Activated T-cell treated with anti-CD3 and anti-CD28 coated beads, Interleukin-2, amount 50 U/mL, for 24 hours (primary cell): ENCODE measurements around the gene BAX.

ENCODE experiments used
- DNase-seq: peaks from one replicate; pipeline ENCODE4 v3.0.0-alpha.2; 2020
- H3K27ac Mint-ChIP-seq: 2 replicates; pipeline ENCODE4 v1.8.0; 2020; ENCODE audit warnings: mild to moderate bottlenecking, mixed read lengths
- H3K27me3 Mint-ChIP-seq: 2 replicates; pipeline ENCODE4 v1.8.0; 2020; ENCODE audit warnings: mixed read lengths
- H3K36me3 Mint-ChIP-seq: 2 replicates; pipeline ENCODE4 v1.8.0; 2020; ENCODE audit warnings: low read depth, mixed read lengths
- H3K4me1 Mint-ChIP-seq: 2 replicates; pipeline ENCODE4 v1.8.0; 2020; ENCODE audit warnings: low read depth, mixed read lengths
- H3K4me3 Mint-ChIP-seq: 2 replicates; pipeline ENCODE4 v1.8.0; 2020; ENCODE audit warnings: mild to moderate bottlenecking, moderate library complexity, mixed read lengths
- H3K9me3 Mint-ChIP-seq: 2 replicates; pipeline ENCODE4 v1.8.0; 2020; ENCODE audit warnings: mixed read lengths

BAX gene

GRCh38 chr19:48975947-48976847 is 21.5 kb downstream of the BAX start:
- peaks cover 10% of the 10 kb centered on the region for H3K4me1 Mint-ChIP-seq
- peak overlapping the region; percentile 44 for H3K27ac Mint-ChIP-seq
- H3K4me3 Mint-ChIP-seq, result no peak overlapping the region
- H3K27me3 Mint-ChIP-seq, result no peaks in the 10 kb centered on the region
- peaks cover 54% of the 10 kb centered on the region for H3K36me3 Mint-ChIP-seq
- H3K9me3 Mint-ChIP-seq, result no peaks in the 10 kb centered on the region
- no peak for DNase-seq

- peaks cover 10% of the 10 kb centered on the region for H3K4me1 Mint-ChIP-seq
- H3K27ac Mint-ChIP-seq, result no peak overlapping the region
- no peaks in the 10 kb centered on the region for H3K9me3 Mint-ChIP-seq
- no peak overlapping the region for H3K4me3 Mint-ChIP-seq
- H3K27me3 Mint-ChIP-seq, result no peaks in the 10 kb centered on the region
- DNase-seq, result no peak
- H3K36me3 Mint-ChIP-seq, result peaks cover 60% of the 10 kb centered on the region
Observed at GRCh38 chr19:48977061-48977460, 22.4 kb downstream of the BAX start.

- no peaks in the 10 kb centered on the region for H3K9me3 Mint-ChIP-seq
- H3K4me3 Mint-ChIP-seq, result no peak overlapping the region
- peaks cover 70% of the 10 kb centered on the region for H3K36me3 Mint-ChIP-seq
- DNase-seq, result no peak
- H3K27ac Mint-ChIP-seq, result no peak overlapping the region
- H3K27me3 Mint-ChIP-seq, result no peaks in the 10 kb centered on the region
- H3K4me1 Mint-ChIP-seq, result peaks cover 17% of the 10 kb centered on the region
Observed at GRCh38 chr19:48982280-48982679, 27.6 kb downstream of the BAX start.

GRCh38 chr19:48985711-48986110 is 31.0 kb downstream of the BAX start:
- Mint-ChIP-seq H3K36me3 (peaks cover 74% of the 10 kb centered on the region), H3K4me1 (peaks cover 26% of the 10 kb centered on the region), H3K9me3 (no peaks in the 10 kb centered on the region), H3K27me3 (no peaks in the 10 kb centered on the region), H3K4me3 (no peak overlapping the region), H3K27ac (no peak overlapping the region)
- no peak for DNase-seq

- peaks cover 77% of the 10 kb centered on the region for H3K36me3 Mint-ChIP-seq
- H3K27me3 Mint-ChIP-seq, result no peaks in the 10 kb centered on the region
- peaks cover 30% of the 10 kb centered on the region for H3K4me1 Mint-ChIP-seq
- no peaks in the 10 kb centered on the region for H3K9me3 Mint-ChIP-seq
- no peak overlapping the region for H3K4me3 Mint-ChIP-seq
- H3K27ac Mint-ChIP-seq, result no peak overlapping the region
- no peak for DNase-seq
Observed at GRCh38 chr19:48986211-48986610, 31.5 kb downstream of the BAX start.

- H3K27me3 Mint-ChIP-seq, result no peaks in the 10 kb centered on the region
- peaks cover 71% of the 10 kb centered on the region for H3K36me3 Mint-ChIP-seq
- peaks cover 37% of the 10 kb centered on the region for H3K4me1 Mint-ChIP-seq
- no peak for DNase-seq
- H3K27ac Mint-ChIP-seq, result peak overlapping the region; percentile 65
- H3K9me3 Mint-ChIP-seq, result no peaks in the 10 kb centered on the region
- H3K4me3 Mint-ChIP-seq, result no peak overlapping the region
Observed at GRCh38 chr19:48987323-48987722, 32.6 kb downstream of the BAX start.

GRCh38 chr19:48988286-48988685 is 33.6 kb downstream of the BAX start:
- no peak overlapping the region for H3K4me3 Mint-ChIP-seq
- peaks cover 69% of the 10 kb centered on the region for H3K36me3 Mint-ChIP-seq

GRCh38 chr19:48988860-48989259 is 34.2 kb downstream of the BAX start:
- Mint-ChIP-seq H3K36me3 (peaks cover 66% of the 10 kb centered on the region), H3K27me3 (no peaks in the 10 kb centered on the region), H3K4me3 (no peak overlapping the region), H3K9me3 (no peaks in the 10 kb centered on the region), H3K4me1 (peaks cover 44% of the 10 kb centered on the region), H3K27ac (no peak overlapping the region)
- DNase-seq, result no peak

More at GRCh38 chr19:48988286-48988685, 33.6 kb downstream of the BAX start:
- DNase-seq, result no peak
- Mint-ChIP-seq H3K27me3 (no peaks in the 10 kb centered on the region), H3K9me3 (no peaks in the 10 kb centered on the region), H3K4me1 (peaks cover 42% of the 10 kb centered on the region), H3K27ac (peak overlapping the region; percentile 65)

GRCh38 chr19:48989701-48990291 is 35.1 kb downstream of the BAX start:
- Mint-ChIP-seq H3K4me1 (peaks cover 51% of the 10 kb centered on the region), H3K4me3 (no peak overlapping the region), H3K27ac (peak overlapping the region; percentile 39), H3K36me3 (peaks cover 69% of the 10 kb centered on the region), H3K9me3 (no peaks in the 10 kb centered on the region), H3K27me3 (no peaks in the 10 kb centered on the region)
- DNase-seq, result no peak

- no peaks in the 10 kb centered on the region for H3K9me3 Mint-ChIP-seq
- H3K27ac Mint-ChIP-seq, result peak overlapping the region; percentile 39
- peaks cover 57% of the 10 kb centered on the region for H3K4me1 Mint-ChIP-seq
- no peak overlapping the region for H3K4me3 Mint-ChIP-seq
- no peak for DNase-seq
- H3K36me3 Mint-ChIP-seq, result peaks cover 69% of the 10 kb centered on the region
- H3K27me3 Mint-ChIP-seq, result no peaks in the 10 kb centered on the region
Observed at GRCh38 chr19:48990400-48990799, 35.7 kb downstream of the BAX start.

GRCh38 chr19:48991011-48991609 is 36.4 kb downstream of the BAX start:
- Mint-ChIP-seq H3K27ac (peak overlapping the region; percentile 71), H3K4me1 (peaks cover 60% of the 10 kb centered on the region), H3K27me3 (no peaks in the 10 kb centered on the region), H3K9me3 (no peaks in the 10 kb centered on the region), H3K36me3 (peaks cover 65% of the 10 kb centered on the region), H3K4me3 (peak overlapping the region; percentile 10)
- DNase-seq, result no peak

GRCh38 chr19:48991873-48992580 is 37.4 kb downstream of the BAX start:
- DNase-seq, result no peak
- peak overlapping the region; percentile 94 for H3K27ac Mint-ChIP-seq
- H3K36me3 Mint-ChIP-seq, result peaks cover 63% of the 10 kb centered on the region
- H3K4me1 Mint-ChIP-seq, result peaks cover 59% of the 10 kb centered on the region
- no peaks in the 10 kb centered on the region for H3K9me3 Mint-ChIP-seq
- no peaks in the 10 kb centered on the region for H3K27me3 Mint-ChIP-seq
- peak overlapping the region; percentile 99 for H3K4me3 Mint-ChIP-seq

- peaks cover 55% of the 10 kb centered on the region for H3K4me1 Mint-ChIP-seq
- H3K9me3 Mint-ChIP-seq, result no peaks in the 10 kb centered on the region
- DNase-seq, result no peak
- H3K4me3 Mint-ChIP-seq, result peak overlapping the region; percentile 99
- H3K36me3 Mint-ChIP-seq, result peaks cover 61% of the 10 kb centered on the region
- H3K27ac Mint-ChIP-seq, result peak overlapping the region; percentile 94
- H3K27me3 Mint-ChIP-seq, result no peaks in the 10 kb centered on the region
Observed at GRCh38 chr19:48992581-48993174, 38.0 kb downstream of the BAX start.
